Sigmoid colon (tissue), 7 donors: Measurements from ENCODE around the gene FSTL3. TPM values are rescaled to one million over a fixed set of nuclear protein-coding genes. Genes with fewer than 3 reads are reported as not detected.

ENCODE experiments used
- DNase-seq: peaks from one replicate; pipeline ENCODE4 v3.0.0-alpha.2; 2019
- H3K27ac ChIP-seq, 4 donors: fragments of 200-600 bp; sonication (generic); one replicate each; pipeline ENCODE4 v1.5.1; 2016 to 2019; ENCODE audit warnings: mild to moderate bottlenecking in 1 of 4
- H3K27me3 ChIP-seq, 3 donors: fragments of 200-600 bp; sonication (generic); one replicate each; pipeline ENCODE4 v1.5.1; 2019; ENCODE audit warnings: mild to moderate bottlenecking in 1 of 3
- H3K36me3 ChIP-seq, 4 donors: fragments of 200-600 bp; sonication (generic); one replicate each; pipeline ENCODE4 v1.5.1; 2016 to 2019
- H3K4me1 ChIP-seq, 4 donors: fragments of 200-600 bp; sonication (generic); one replicate each; pipeline ENCODE4 v1.5.1; 2017 to 2019
- H3K4me3 ChIP-seq, 4 donors: fragments of 200-600 bp; sonication (generic); one replicate each; pipeline ENCODE4 v1.5.1; 2017 to 2019; ENCODE audit warnings: mild to moderate bottlenecking in 2 of 4, moderate library complexity in 1 of 4
- H3K9me3 ChIP-seq, 4 donors: fragments of 200-600 bp in 3 of 4; sonication (generic) in 3 of 4; one replicate each; pipeline versions ENCODE4 v1.5.1 to v1.6.1; 2013 to 2019
- CTCF ChIP-seq, 4 experiments: fragments of 450-650 bp in 3 of 4; fragments of 200-600 bp in 1 of 4; IDR thresholded peaks; one replicate each; pipeline ENCODE4 v1.5.1; 2016 to 2019; ENCODE audit warnings: antibody characterized with exemption in 4 of 4, mild to moderate bottlenecking in 3 of 4, moderate library complexity in 2 of 4
- EP300 ChIP-seq, 4 donors: sonication (generic); formaldehyde crosslinking; IDR thresholded peaks; one replicate each; pipeline ENCODE4 v1.6.1; 2017; ENCODE audit warnings: antibody characterized with exemption in 4 of 4
- POLR2A ChIP-seq, 2 donors: fragments of 450-650 bp; IDR thresholded peaks; one replicate each; pipeline ENCODE4 v1.6.1; 2016; ENCODE audit warnings: antibody characterized with exemption in 2 of 2, mild to moderate bottlenecking in 2 of 2, moderate library complexity in 2 of 2
- POLR2AphosphoS5 ChIP-seq, 4 donors: sonication (generic); formaldehyde crosslinking; IDR thresholded peaks; one replicate each; pipeline ENCODE4 v1.6.1; 2017; ENCODE audit warnings: antibody characterized with exemption in 4 of 4
- WGBS, 2 donors: extraction: QIAGEN DNeasy Blood & Tissue Kit; methylation state at CpG; one replicate each; pipeline ENCODE4 v1.1.7; 2013; 5-methylcytosine and 5-hydroxymethylcytosine counted together
- intact Hi-C: fragments of 100-400 bp; cut with DNase I; formaldehyde crosslinking; loops from one replicate; pipeline ENCODE4 v1.15.1; 2023
- polyA plus RNA-seq, 3 donors: library from polyadenylated mRNA; stranded (reverse); fragments of 200-250 nt; gene quantifications; one replicate each; pipeline ENCODE4 v1.2.3, GENCODE V29; 2013
- total RNA-seq, 4 donors: library from RNA; depleted of rRNA; stranded (reverse); fragments of >200 nt; gene quantifications; one replicate each; pipeline ENCODE4 v1.1.0, GENCODE V29; 2016
- donor health status: healthy with polysubstance abuse.
- donor health status: Bipolar disorder and iron deficiency.
- donor health status: healthy.

FSTL3 gene
- total and polyA plus RNA-seq, 7 donors: 1.6 to 118 (median 35.7) TPM

- Histone ChIP-seq H3K4me1 (peaks cover 0 to 30% (median 23%) of the 10 kb centered on the region in 4 donors), H3K9me3 (no peaks in the 10 kb centered on the region), H3K27ac (peak overlapping the region; percentile 70 to 76 (median 72)), H3K27me3 (no peaks in the 10 kb centered on the region), H3K36me3 (peaks cover 0 to 21% (median 2%) of the 10 kb centered on the region in 4 donors), H3K4me3 (peak overlapping the region; percentile 71 to 95 (median 86))
- 1 to 3% methylated on average over 35 of the region's 35 CpGs for WGBS, 2 donors
- TF ChIP-seq CTCF (IDR thresholded peaks at IDR 0.05) (no peak), POLR2A (IDR thresholded peaks at IDR 0.05) (no peak)
- intact Hi-C loops: loop anchor here (2.0 to 5.0 kb wide), 2 partner anchors 55 to 100 kb away; no protein-coding TSS in a partner anchor
- no peak for DNase-seq
These were observed 43.6 kb upstream of the FSTL3 start for GRCh38 chr19:632579-633067.

- DNase-seq: peak; percentile 99
- intact Hi-C loops: loop anchor here (2.0 to 5.0 kb wide), 2 partner anchors 56 to 100 kb away; no protein-coding TSS in a partner anchor
- Histone ChIP-seq H3K27me3 (no peaks in the 10 kb centered on the region), H3K9me3 (no peaks in the 10 kb centered on the region), H3K4me3 (peak within 1 kb of the TSS; percentile 71 to 95 (median 86)), H3K36me3 (peaks cover 0 to 17% (median 2%) of the 10 kb centered on the region in 4 donors), H3K27ac (peak within 1 kb of the TSS; percentile 70 to 76 (median 72)), H3K4me1 (peaks cover 0 to 30% (median 23%) of the 10 kb centered on the region in 4 donors)
- 0% methylated on average over 67 of the region's 67 CpGs for WGBS, 2 donors
- TF ChIP-seq POLR2AphosphoS5 (IDR thresholded peaks at IDR 0.05) (peak; percentile 58 to 76 (median 66)), POLR2A (IDR thresholded peaks at IDR 0.05) (no peak), EP300 (IDR thresholded peaks at IDR 0.05) (peak in 1 of 4 donors; percentile 12), CTCF (IDR thresholded peaks at IDR 0.05) (peak in 1 of 4 experiments; percentile 19)
These were observed 43.0 kb upstream of the FSTL3 start, which contains the start of gene POLRMT for GRCh38 chr19:633068-633785. POLRMT (minus strand) TSS chr19:633537; CDS start chr19:633512, 25 bp downstream.

- no peaks in the 10 kb centered on the region for H3K27me3 ChIP-seq
- no peaks in the 10 kb centered on the region for H3K9me3 ChIP-seq
- DNase-seq: no peak
- WGBS, 2 donors: 17 to 24% methylated on average over 32 of the region's 32 CpGs
- intact Hi-C loops: loop anchor here (2.0 to 5.0 kb wide), 2 partner anchors 57 to 101 kb away; no protein-coding TSS in a partner anchor
- TF ChIP-seq POLR2A (IDR thresholded peaks at IDR 0.05) (no peak), EP300 (IDR thresholded peaks at IDR 0.05) (no peak), POLR2AphosphoS5 (IDR thresholded peaks at IDR 0.05) (no peak), CTCF (IDR thresholded peaks at IDR 0.05) (no peak)
- peaks cover 0 to 35% (median 28%) of the 10 kb centered on the region in 4 donors for H3K4me1 ChIP-seq
- H3K36me3 ChIP-seq: peaks cover 0 to 10% (median 2%) of the 10 kb centered on the region in 4 donors
- H3K27ac ChIP-seq: peak overlapping the region; percentile 70 to 76 (median 72)
- H3K4me3 ChIP-seq: peak overlapping the region; percentile 71 to 95 (median 86)
These were observed 42.2 kb upstream of the FSTL3 start for GRCh38 chr19:633786-634639.

- no peak for DNase-seq
- 90 to 92% methylated on average over 16 of the region's 16 CpGs for WGBS, 2 donors
- no peaks in the 10 kb centered on the region for H3K27me3 ChIP-seq
- no peak for TF ChIP-seq CTCF (IDR thresholded peaks at IDR 0.05)
- TF ChIP-seq POLR2AphosphoS5 (IDR thresholded peaks at IDR 0.05): no peak
- no peak for TF ChIP-seq EP300 (IDR thresholded peaks at IDR 0.05)
- no peak for TF ChIP-seq POLR2A (IDR thresholded peaks at IDR 0.05)
- H3K27ac ChIP-seq: no peak overlapping the region
- no peaks in the 10 kb centered on the region for H3K36me3 ChIP-seq
- H3K4me1 ChIP-seq: peaks cover 0 to 43% (median 36%) of the 10 kb centered on the region in 4 donors
- H3K4me3 ChIP-seq: no peak overlapping the region
- intact Hi-C loops: loop anchor here (5.0 kb wide), 1 partner anchor 58 kb away; no protein-coding TSS in a partner anchor
- no peaks in the 10 kb centered on the region for H3K9me3 ChIP-seq
These were observed 41.1 kb upstream of the FSTL3 start for GRCh38 chr19:634975-635652.
